ENCODE measurements around the gene SPHK1. TPM values are rescaled to one million over a fixed set of nuclear protein-coding genes. Genes with fewer than 3 reads are reported as not detected.

The SPHK1 gene
- total RNA-seq, 1 donor from 2014 or later, result 17.8 TPM

DNA sequence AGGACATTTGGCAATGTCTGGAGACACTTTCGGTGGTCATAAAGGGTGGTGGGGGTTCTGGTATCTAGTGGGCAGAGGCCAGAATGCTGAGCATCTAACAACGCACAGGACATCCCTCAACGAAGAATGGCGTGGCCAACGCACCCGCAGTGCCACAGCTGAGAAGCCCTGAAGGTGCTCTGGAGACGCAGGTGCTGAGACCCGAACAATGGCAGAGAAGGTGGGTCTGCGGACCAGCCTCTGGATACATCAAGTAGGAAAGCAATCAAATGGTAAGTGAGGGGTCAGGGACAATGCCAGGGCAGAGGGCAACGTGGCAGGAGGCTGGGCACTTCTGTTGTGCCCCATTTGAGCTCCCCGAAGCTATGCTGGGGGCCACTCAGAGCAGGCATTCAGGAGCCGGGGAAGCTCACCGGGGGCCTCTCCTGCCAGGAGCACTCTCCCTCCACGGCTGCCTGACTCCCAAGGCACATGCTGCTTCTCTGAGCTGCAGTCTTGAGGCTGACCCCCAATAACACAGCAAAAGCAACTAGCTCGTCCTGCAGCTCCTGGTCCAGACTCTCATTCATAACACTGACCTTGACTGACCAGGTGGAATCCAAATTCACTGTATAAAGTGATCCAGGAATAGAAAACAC is 26.0 kb downstream of the SPHK1 start:
- no peak for DNase-seq (ENCODE audit: low spot score)
- intact Hi-C loops (cut with micrococcal nuclease), result no loop called here
- no peaks in the 10 kb centered on the region for H3K9me3 Mint-ChIP-seq
- H3K36me3 Mint-ChIP-seq (ENCODE audit: low read depth), result peaks cover 2% of the 10 kb centered on the region
- no peak overlapping the region for H3K4me3 Mint-ChIP-seq
- no peaks in the 10 kb centered on the region for H3K27me3 Mint-ChIP-seq (ENCODE audit: insufficient read depth)
- peaks cover 6% of the 10 kb centered on the region for H3K4me1 Mint-ChIP-seq (ENCODE audit: low read depth)
- no peak overlapping the region for H3K27ac Mint-ChIP-seq

DNA sequence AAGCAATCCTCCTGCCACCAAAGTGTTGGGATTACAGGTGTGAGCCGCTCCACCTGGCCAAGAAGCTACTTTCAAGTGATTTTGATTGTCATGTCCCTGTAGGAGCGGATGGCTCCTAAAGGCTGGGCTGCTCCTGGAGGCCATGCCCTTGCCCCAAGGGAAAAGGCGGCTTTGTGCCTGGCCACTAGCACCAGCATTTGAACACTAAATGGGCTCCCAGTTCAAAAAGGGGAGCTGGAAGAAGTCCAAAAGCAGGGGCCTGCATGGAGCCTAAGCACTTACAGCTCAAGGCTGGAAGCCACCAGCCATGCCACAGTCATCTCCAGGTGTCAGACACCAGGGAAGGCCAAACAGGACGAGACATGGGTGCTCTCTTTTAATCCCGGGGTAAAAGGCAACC is 26.8 kb downstream of the SPHK1 start:
- intact Hi-C loops (cut with micrococcal nuclease), result no loop called here
- H3K27ac Mint-ChIP-seq, result no peak overlapping the region
- H3K27me3 Mint-ChIP-seq (ENCODE audit: insufficient read depth), result no peaks in the 10 kb centered on the region
- no peak for DNase-seq (ENCODE audit: low spot score)
- no peaks in the 10 kb centered on the region for H3K9me3 Mint-ChIP-seq
- H3K36me3 Mint-ChIP-seq (ENCODE audit: low read depth), result peaks cover 2% of the 10 kb centered on the region
- peaks cover 6% of the 10 kb centered on the region for H3K4me1 Mint-ChIP-seq (ENCODE audit: low read depth)
- H3K4me3 Mint-ChIP-seq, result no peak overlapping the region

DNA sequence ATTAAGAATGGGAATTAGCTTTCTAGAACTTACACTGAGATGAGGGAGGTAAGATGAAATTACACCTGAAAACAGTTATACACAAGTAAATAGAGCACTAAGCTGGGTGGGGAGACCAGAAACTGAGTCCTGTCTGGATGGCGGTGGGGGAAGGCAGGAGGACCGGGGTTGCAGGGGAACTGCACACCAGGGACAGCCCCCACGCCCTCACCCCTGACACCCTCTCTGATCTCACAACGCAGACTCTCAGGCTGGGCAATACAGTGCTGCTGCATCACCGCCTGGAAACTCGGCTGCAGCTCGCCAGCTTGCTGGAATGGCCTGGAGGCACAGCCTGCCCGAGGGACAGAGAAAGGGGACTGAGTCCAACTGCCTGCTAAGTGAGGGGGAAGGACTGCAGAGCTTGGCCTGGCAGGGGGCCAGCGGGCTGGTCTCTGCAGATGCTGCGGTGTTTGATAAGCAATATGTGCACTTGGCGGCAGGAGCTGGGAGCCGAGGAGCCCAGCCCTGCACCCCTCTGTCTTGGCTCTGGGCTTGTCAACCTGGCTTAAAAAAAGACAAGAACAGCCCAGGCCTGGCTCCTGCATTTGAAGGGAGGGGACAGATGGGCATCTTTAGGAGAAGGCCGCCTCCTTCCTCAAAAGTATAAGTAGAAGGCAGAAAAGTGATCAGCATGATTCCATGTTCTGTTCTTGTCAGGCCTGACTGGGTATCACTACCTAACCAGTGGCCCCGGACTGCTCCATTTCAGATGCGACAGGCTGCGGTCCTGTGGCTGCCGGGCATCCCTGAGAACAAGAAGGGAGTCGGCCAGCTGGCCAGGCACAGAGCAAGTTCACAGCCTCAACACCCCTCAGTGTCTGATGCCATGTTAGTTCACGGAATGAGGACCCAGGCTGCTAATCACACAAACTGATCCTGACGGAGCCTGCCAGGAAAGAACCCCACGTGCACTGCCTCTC is 30.2 kb downstream of the SPHK1 start:
- Mint-ChIP-seq H3K4me1 (ENCODE audit: low read depth) (peaks cover 6% of the 10 kb centered on the region), H3K4me3 (no peak overlapping the region), H3K36me3 (ENCODE audit: low read depth) (peaks cover 4% of the 10 kb centered on the region), H3K27ac (no peak overlapping the region), H3K27me3 (ENCODE audit: insufficient read depth) (no peaks in the 10 kb centered on the region), H3K9me3 (no peaks in the 10 kb centered on the region)
- DNase-seq (ENCODE audit: low spot score), result no peak
- intact Hi-C loops (cut with micrococcal nuclease), result no loop called here

DNA sequence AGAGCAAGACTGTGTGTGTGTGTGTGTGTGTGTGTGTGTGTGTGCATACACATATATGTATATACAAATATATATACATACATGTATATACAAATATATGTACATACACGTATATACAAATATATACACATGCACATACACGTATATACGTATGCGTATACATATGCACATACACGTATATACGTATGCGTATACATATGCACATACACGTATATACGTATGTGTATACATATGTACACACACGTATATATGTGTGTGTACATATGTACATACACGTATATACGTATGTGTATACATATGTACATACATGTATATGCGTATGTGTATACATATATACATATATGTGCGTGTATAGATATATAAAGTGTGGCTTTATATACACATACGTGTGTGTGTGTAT is 31.4 kb downstream of the SPHK1 start:
- Mint-ChIP-seq H3K4me1 (ENCODE audit: low read depth) (peaks cover 12% of the 10 kb centered on the region), H3K9me3 (no peaks in the 10 kb centered on the region), H3K27ac (no peak overlapping the region), H3K36me3 (ENCODE audit: low read depth) (peaks cover 3% of the 10 kb centered on the region), H3K4me3 (no peak overlapping the region), H3K27me3 (ENCODE audit: insufficient read depth) (no peaks in the 10 kb centered on the region)
- intact Hi-C loops (cut with micrococcal nuclease), result no loop called here
- DNase-seq (ENCODE audit: low spot score), result no peak

DNA sequence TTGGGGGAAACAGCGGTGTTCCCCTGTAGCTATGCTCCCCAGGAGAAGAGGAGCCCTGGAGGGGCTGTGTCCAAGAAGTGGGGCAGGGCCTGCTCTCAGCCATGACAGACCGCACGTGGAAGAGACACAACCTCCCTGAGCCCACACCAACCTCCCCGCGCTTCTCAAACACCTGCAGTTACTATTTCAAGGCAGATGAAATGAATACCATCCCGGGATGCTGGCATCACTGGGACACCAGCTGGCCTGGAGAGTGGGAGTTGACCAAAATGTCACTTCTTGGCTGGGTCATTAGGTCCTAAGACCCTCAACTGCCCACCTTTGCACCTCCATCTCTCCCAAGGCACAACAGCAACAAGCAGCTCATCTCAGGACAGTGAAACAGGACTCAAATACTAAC is 32.0 kb downstream of the SPHK1 start:
- H3K9me3 Mint-ChIP-seq, result no peaks in the 10 kb centered on the region
- DNase-seq (ENCODE audit: low spot score), result no peak
- H3K27me3 Mint-ChIP-seq (ENCODE audit: insufficient read depth), result no peaks in the 10 kb centered on the region
- intact Hi-C loops (cut with micrococcal nuclease), result no loop called here
- peaks cover 3% of the 10 kb centered on the region for H3K36me3 Mint-ChIP-seq (ENCODE audit: low read depth)
- H3K4me3 Mint-ChIP-seq, result no peak overlapping the region
- H3K27ac Mint-ChIP-seq, result no peak overlapping the region
- peaks cover 12% of the 10 kb centered on the region for H3K4me1 Mint-ChIP-seq (ENCODE audit: low read depth)

DNA sequence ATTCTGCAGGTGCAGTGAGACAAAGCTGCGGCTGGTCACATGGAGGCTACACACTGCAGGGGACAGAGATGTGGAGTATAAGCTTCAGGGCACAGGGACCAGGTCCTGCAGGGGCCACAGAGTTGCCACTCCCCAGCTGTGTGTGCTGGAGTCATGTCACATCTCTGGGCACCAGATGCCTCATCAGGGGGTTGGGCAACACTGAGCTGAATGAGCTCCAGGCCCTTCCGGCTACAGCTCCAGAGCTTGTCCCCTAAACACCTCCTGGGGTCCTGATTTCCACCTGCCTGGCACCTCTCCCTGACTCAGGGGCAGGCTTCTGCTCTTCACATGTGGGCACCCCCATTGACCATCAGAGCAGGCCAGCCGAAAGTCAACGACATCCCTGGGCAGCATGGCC is 32.5 kb downstream of the SPHK1 start:
- H3K36me3 Mint-ChIP-seq (ENCODE audit: low read depth), result peaks cover 3% of the 10 kb centered on the region
- H3K4me1 Mint-ChIP-seq (ENCODE audit: low read depth), result peaks cover 12% of the 10 kb centered on the region
- no peaks in the 10 kb centered on the region for H3K9me3 Mint-ChIP-seq
- no peaks in the 10 kb centered on the region for H3K27me3 Mint-ChIP-seq (ENCODE audit: insufficient read depth)
- no peak overlapping the region for H3K4me3 Mint-ChIP-seq
- no peak for DNase-seq (ENCODE audit: low spot score)
- intact Hi-C loops (cut with micrococcal nuclease), result no loop called here
- no peak overlapping the region for H3K27ac Mint-ChIP-seq

DNA sequence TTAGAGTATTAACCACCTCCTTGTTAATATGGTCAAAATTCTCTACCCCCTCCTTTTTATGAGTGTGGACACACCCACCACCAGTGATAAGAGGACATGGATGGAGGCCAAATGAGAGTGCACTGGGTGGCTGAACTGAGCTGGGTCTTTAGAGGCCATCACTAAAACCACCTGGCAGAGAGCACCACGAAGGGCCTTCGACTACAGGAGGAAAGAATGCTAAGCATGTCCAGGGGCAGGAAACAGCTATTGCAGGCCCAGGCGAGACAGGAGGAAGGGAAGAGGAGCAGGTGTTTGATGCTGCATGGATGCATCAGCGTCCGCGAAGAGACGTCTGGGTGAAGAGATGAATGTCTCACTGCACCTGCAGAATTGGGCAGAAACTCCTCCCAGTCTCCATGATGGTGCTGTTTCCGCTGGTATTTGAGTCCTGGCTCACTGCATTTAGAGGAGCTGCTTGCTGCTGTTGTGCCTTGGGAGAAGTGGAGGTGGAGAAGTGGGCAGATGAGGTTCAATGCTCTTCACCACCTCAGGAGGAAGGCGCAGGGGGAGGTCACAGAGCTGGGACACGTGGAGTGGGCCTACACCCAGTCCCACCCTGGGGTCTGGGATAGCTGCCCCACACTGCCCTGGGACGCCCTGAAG is 33.2 kb downstream of the SPHK1 start:
- intact Hi-C loops (cut with micrococcal nuclease), result no loop called here
- Mint-ChIP-seq H3K9me3 (no peaks in the 10 kb centered on the region), H3K4me3 (no peak overlapping the region), H3K27me3 (ENCODE audit: insufficient read depth) (no peaks in the 10 kb centered on the region), H3K4me1 (ENCODE audit: low read depth) (peaks cover 12% of the 10 kb centered on the region), H3K36me3 (ENCODE audit: low read depth) (peaks cover 3% of the 10 kb centered on the region), H3K27ac (peak overlapping the region; percentile 35)
- no peak for DNase-seq (ENCODE audit: low spot score)

DNA sequence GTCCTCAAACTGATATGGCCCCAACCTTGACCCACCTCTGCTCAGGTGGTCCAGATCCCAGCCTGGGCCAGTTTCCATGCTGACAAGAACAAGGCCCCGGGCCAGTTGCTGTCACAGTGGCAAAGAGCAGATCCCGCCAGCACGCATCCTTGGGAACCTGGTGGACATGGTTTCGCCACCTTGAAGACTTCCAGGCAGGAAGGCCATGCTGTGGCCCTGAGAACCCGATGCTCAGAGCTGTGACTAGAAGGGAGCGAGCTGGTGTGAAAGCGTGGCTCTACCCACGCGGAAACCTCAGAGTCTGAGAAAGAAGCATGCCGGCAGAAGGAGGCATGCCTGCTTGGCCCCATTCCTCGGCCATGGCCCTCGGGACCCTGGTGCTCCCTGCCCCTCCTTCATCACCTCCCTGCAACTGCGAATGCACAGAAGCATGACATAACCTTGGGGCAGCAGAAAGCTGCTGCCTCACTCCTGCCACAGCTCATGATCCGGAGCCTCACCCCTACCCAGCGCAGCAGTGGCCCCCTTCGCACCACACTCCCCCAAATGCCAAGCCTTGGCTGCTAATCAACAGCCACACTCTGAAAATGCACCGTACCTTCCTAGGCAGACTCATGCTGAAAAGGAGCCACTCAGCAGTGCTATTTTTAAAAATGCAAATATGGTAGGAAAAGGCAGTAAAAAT is 35.3 kb downstream of the SPHK1 start:
- peaks cover 12% of the 10 kb centered on the region for H3K4me1 Mint-ChIP-seq (ENCODE audit: low read depth)
- H3K9me3 Mint-ChIP-seq, result no peaks in the 10 kb centered on the region
- intact Hi-C loops (cut with micrococcal nuclease), result no loop called here
- H3K27ac Mint-ChIP-seq, result no peak overlapping the region
- H3K4me3 Mint-ChIP-seq, result no peak overlapping the region
- peaks cover 6% of the 10 kb centered on the region for H3K36me3 Mint-ChIP-seq (ENCODE audit: low read depth)
- no peaks in the 10 kb centered on the region for H3K27me3 Mint-ChIP-seq (ENCODE audit: insufficient read depth)
- DNase-seq (ENCODE audit: low spot score), result no peak

DNA sequence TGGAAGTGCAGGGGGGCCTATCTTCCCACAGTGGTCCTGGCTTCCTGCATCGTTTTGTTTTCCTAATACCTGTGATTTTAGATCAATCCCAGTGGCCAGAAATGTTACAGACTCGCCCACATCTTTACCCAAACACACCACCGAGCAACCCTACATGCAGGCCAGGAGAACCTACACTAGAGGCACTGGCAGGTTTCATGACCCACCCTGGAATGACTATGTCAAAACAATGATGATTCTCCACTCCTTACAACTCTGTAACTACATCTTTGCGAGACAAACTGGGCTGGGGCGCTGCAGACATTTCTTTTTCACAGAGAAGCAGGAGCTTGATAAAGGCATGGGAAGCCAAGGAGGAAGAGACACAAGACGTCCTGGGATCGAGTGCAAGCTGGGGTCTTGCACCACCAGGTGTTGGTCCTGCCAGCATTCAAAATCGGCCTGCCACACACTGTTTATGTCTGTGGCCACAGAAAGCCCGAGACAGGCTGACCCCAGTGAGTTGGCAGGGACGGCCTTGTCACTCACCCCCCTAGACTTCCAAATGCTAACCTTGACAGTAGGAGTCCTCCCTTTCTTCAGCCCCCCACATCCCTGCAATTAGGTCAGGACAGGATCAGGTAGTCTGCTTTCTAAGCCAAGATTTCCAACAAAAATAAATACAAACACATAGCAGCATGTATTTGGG is 36.1 kb downstream of the SPHK1 start:
- Mint-ChIP-seq H3K9me3 (no peaks in the 10 kb centered on the region), H3K36me3 (ENCODE audit: low read depth) (peaks cover 6% of the 10 kb centered on the region), H3K27me3 (ENCODE audit: insufficient read depth) (no peaks in the 10 kb centered on the region), H3K4me1 (ENCODE audit: low read depth) (peaks cover 12% of the 10 kb centered on the region), H3K27ac (no peak overlapping the region), H3K4me3 (no peak overlapping the region)
- no peak for DNase-seq (ENCODE audit: low spot score)
- intact Hi-C loops (cut with micrococcal nuclease), result no loop called here

DNA sequence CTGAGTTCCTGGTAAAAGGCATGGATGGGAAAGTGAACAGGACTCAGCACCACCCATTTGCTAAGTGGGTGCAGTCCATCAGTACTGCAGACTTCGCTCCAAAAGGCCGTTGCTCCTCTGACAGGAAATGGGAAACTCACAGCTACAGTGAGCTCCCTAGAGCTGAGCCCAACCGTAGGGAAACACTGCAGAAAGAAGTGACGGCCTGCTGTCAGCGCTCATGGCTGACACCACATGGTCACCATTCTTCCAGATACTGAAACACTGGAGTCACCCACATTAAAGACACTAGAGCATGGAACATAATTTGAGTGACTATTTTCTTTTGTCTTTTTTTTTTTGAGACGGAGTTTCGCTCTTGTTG is 36.6 kb downstream of the SPHK1 start:
- H3K9me3 Mint-ChIP-seq, result no peaks in the 10 kb centered on the region
- H3K36me3 Mint-ChIP-seq (ENCODE audit: low read depth), result peaks cover 8% of the 10 kb centered on the region
- intact Hi-C loops (cut with micrococcal nuclease), result no loop called here
- no peak overlapping the region for H3K27ac Mint-ChIP-seq
- no peaks in the 10 kb centered on the region for H3K27me3 Mint-ChIP-seq (ENCODE audit: insufficient read depth)
- H3K4me3 Mint-ChIP-seq, result no peak overlapping the region
- peaks cover 12% of the 10 kb centered on the region for H3K4me1 Mint-ChIP-seq (ENCODE audit: low read depth)
- no peak for DNase-seq (ENCODE audit: low spot score)

DNA sequence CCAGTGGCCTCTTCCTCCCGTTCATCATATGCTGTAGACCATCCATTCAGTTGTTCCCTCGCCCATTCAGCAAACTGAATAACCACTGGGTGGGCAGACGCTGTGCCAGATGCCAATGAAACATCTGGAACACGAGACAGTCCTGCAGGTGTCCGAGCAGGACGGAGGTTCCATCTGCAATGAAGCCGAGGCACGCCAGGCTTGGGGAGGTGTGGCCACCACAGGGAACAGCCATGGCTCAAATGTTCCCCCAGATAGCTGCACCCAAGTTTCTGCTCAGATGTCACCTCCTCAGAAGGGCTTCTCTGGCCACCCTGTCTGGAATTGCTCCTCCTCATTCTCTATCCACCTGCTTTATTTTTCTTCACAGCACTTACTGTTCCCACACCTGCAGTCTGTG is 38.0 kb downstream of the SPHK1 start:
- no peaks in the 10 kb centered on the region for H3K27me3 Mint-ChIP-seq (ENCODE audit: insufficient read depth)
- no peak overlapping the region for H3K4me3 Mint-ChIP-seq
- H3K4me1 Mint-ChIP-seq (ENCODE audit: low read depth), result peaks cover 19% of the 10 kb centered on the region
- no peak for DNase-seq (ENCODE audit: low spot score)
- intact Hi-C loops (cut with micrococcal nuclease), result no loop called here
- no peaks in the 10 kb centered on the region for H3K9me3 Mint-ChIP-seq
- H3K27ac Mint-ChIP-seq, result no peak overlapping the region
- peaks cover 8% of the 10 kb centered on the region for H3K36me3 Mint-ChIP-seq (ENCODE audit: low read depth)

DNA sequence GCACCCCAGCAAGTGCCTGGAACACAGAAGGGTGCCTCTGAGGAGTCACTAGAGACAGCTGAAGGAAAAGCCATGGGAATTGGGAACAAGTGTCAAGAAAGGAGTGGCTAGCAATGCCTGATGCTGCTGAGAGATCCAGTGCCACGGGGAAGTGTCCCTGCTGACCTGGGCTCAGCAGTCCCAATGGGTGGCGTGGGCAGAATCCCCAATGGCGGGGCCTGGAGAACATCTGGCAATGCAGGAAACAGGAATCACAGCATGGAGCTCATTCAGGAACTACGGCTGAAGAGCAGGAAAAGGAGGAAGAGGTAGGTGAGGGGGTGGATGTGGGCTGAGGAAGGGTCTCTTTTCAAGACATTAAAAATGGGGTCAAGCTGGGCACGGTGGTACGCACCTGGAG is 38.5 kb downstream of the SPHK1 start:
- DNase-seq (ENCODE audit: low spot score), result no peak
- peaks cover 15% of the 10 kb centered on the region for H3K4me1 Mint-ChIP-seq (ENCODE audit: low read depth)
- H3K27me3 Mint-ChIP-seq (ENCODE audit: insufficient read depth), result no peaks in the 10 kb centered on the region
- no peak overlapping the region for H3K27ac Mint-ChIP-seq
- H3K9me3 Mint-ChIP-seq, result no peaks in the 10 kb centered on the region
- H3K36me3 Mint-ChIP-seq (ENCODE audit: low read depth), result peaks cover 5% of the 10 kb centered on the region
- intact Hi-C loops (cut with micrococcal nuclease), result no loop called here
- no peak overlapping the region for H3K4me3 Mint-ChIP-seq
